Caco-2 (cell line): ENCODE measurements around the gene ERC2. TPM values are rescaled to one million over a fixed set of nuclear protein-coding genes. Genes with fewer than 3 reads are reported as not detected.

Source experiments
- BruUV-seq: library from RNA; stranded (reverse); fragments of 400-500 nt; replicated peaks from 2 replicates; lab custom pipeline; 2021; lab: Mats Ljungman, UMichigan
- CTCF ChIA-PET: fragments of 300-600 bp; sonication (Branson Sonifier 250); formaldehyde crosslinking; loops from one replicate; lab custom pipeline; 2022; ENCODE audit warnings: antibody characterized with exemption; lab: Charles Lee
- POLR2A ChIA-PET: fragments of 300-600 bp; sonication (Branson Sonifier 250); formaldehyde crosslinking; loops from one replicate; lab custom pipeline; 2022; ENCODE audit warnings: antibody characterized with exemption; lab: Charles Lee
- DNase-seq, 2 experiments: peaks; one replicate each; pipeline versions ENCODE4 v3.0.0 to v3.0.0-alpha.2; 2020 to 2022
- H3K27me3 ChIP-seq: replicated peaks from 2 replicates; pipeline ENCODE4 v1.6.0; 2011; ENCODE audit warnings: low read length; ENCODE audit not compliant: control insufficient read depth, insufficient read depth
- H3K36me3 ChIP-seq: 2 replicates; pipeline ENCODE4 v1.5.1; 2011; ENCODE audit warnings: low read length; ENCODE audit not compliant: control insufficient read depth, insufficient read depth
- H3K4me1 ChIP-seq: fragments of 250-450 bp; sonication (Bioruptor Pico); 2 replicates; pipeline ENCODE4 v1.5.1; 2020; ENCODE audit warnings: mild to moderate bottlenecking
- H3K4me3 ChIP-seq: 2 replicates; pipeline ENCODE4 v1.5.1; 2011; ENCODE audit warnings: low read depth, mild to moderate bottlenecking, control low read depth, low read length
- H3K9me3 ChIP-seq: fragments of 250-450 bp; sonication (Bioruptor Pico); 2 replicates; pipeline ENCODE4 v1.5.1; 2020; ENCODE audit warnings: mild to moderate bottlenecking, moderate library complexity
- H3K27ac Mint-ChIP-seq: one replicate; pipeline ENCODE4 v1.8.0; 2022; ENCODE audit warnings: mixed read lengths; ENCODE audit not compliant: unreplicated experiment
- H3K27me3 Mint-ChIP-seq: one replicate; pipeline ENCODE4 v1.8.0; 2022; ENCODE audit warnings: mixed read lengths; ENCODE audit not compliant: insufficient read depth, unreplicated experiment
- H3K36me3 Mint-ChIP-seq: one replicate; pipeline ENCODE4 v1.8.0; 2022; ENCODE audit warnings: mild to moderate bottlenecking, mixed read lengths; ENCODE audit not compliant: insufficient read depth, unreplicated experiment
- H3K4me1 Mint-ChIP-seq: one replicate; pipeline ENCODE4 v1.8.0; 2022; ENCODE audit warnings: low read depth, mixed read lengths; ENCODE audit not compliant: unreplicated experiment
- H3K4me3 Mint-ChIP-seq: one replicate; pipeline ENCODE4 v1.8.0; 2022; ENCODE audit warnings: mild to moderate bottlenecking, moderate library complexity, mixed read lengths; ENCODE audit not compliant: unreplicated experiment
- H3K9me3 Mint-ChIP-seq: one replicate; pipeline ENCODE4 v1.8.0; 2022; ENCODE audit warnings: mixed read lengths; ENCODE audit not compliant: unreplicated experiment
- CTCF ChIP-seq, 2 experiments: fragments of 200-600 bp in 1 of 2; IDR thresholded peaks; 1 replicate in 1 of 2; 2 replicates in 1 of 2; pipeline versions ENCODE4 v1.5.1 to v1.8.0; 2011 to 2022; ENCODE audit warnings: antibody characterized with exemption in 1 of 2, control low read depth in 1 of 2, inconsistent platforms in 1 of 2, low read depth in 1 of 2, low read length in 1 of 2, mild to moderate bottlenecking in 1 of 2, moderate library complexity in 1 of 2; ENCODE audit not compliant: insufficient read depth in 1 of 2, severe bottlenecking in 1 of 2, unreplicated experiment in 1 of 2
- intact Hi-C: fragments of 100-400 bp; cut with micrococcal nuclease; formaldehyde crosslinking; loops from one replicate; pipeline ENCODE4 v1.10.0; 2022; ENCODE audit not compliant: unreplicated experiment
- total RNA-seq: library from RNA; stranded (reverse); gene quantifications from 2 replicates; pipeline ENCODE4 v1.2.3, GENCODE V29; 2022

Gene ERC2
- total RNA-seq, 1 experiment from 2014 or later = 0.54 TPM

- POLR2A ChIA-PET = no interaction called here
- no peak overlapping the region for H3K27ac Mint-ChIP-seq
- peaks cover 17% of the 10 kb centered on the region for H3K36me3 Mint-ChIP-seq
- no peaks in the 10 kb centered on the region for H3K36me3 ChIP-seq
- H3K27me3 Mint-ChIP-seq = peaks cover 6% of the 10 kb centered on the region
- H3K27me3 ChIP-seq = no peaks in the 10 kb centered on the region
- CTCF ChIA-PET = interaction anchor here (0.9 to 1.2 kb wide), 2 partner anchors 168 to 238 kb away, joined by 4 to 8 read pairs; no protein-coding TSS in a partner anchor
- no TSS peak for BruUV-seq
- H3K4me1 Mint-ChIP-seq = no peaks in the 10 kb centered on the region
- intact Hi-C loops = no loop called here
- H3K4me1 ChIP-seq = peaks cover 7% of the 10 kb centered on the region; the same call in 1 of the 2 replicates
- no peaks in the 10 kb centered on the region for H3K9me3 ChIP-seq
- TF ChIP-seq CTCF (IDR thresholded peaks at IDR 0.05; ENCODE audit: insufficient read depth in 1 of 2, low read depth in 1 of 2, low read length in 1 of 2, severe bottlenecking in 1 of 2, unreplicated experiment in 1 of 2) = no peak
- no peak overlapping the region for H3K4me3 ChIP-seq
- no peak for DNase-seq
- no peaks in the 10 kb centered on the region for H3K9me3 Mint-ChIP-seq
- peak overlapping the region; percentile 90 for H3K4me3 Mint-ChIP-seq
These were observed 984.0 kb downstream of the ERC2 start for GRCh38 chr3:55484191-55484689.

GRCh38 chr3:55483196-55484095 lies 984.8 kb downstream of the ERC2 start:
- ChIA-PET POLR2A (no interaction called here), CTCF (no interaction called here)
- no TSS peak for BruUV-seq
- Mint-ChIP-seq H3K4me3 (no peak overlapping the region), H3K36me3 (peaks cover 17% of the 10 kb centered on the region), H3K27me3 (peaks cover 6% of the 10 kb centered on the region), H3K4me1 (no peaks in the 10 kb centered on the region), H3K27ac (no peak overlapping the region), H3K9me3 (no peaks in the 10 kb centered on the region)
- TF ChIP-seq CTCF (IDR thresholded peaks at IDR 0.05; ENCODE audit: insufficient read depth in 1 of 2, low read depth in 1 of 2, low read length in 1 of 2, severe bottlenecking in 1 of 2, unreplicated experiment in 1 of 2) = no peak
- intact Hi-C loops = no loop called here
- DNase-seq = no peak
- Histone ChIP-seq H3K9me3 (no peaks in the 10 kb centered on the region), H3K4me3 (no peak overlapping the region), H3K27me3 (no peaks in the 10 kb centered on the region), H3K36me3 (no peaks in the 10 kb centered on the region), H3K4me1 (peaks cover 7% of the 10 kb centered on the region; the same call in 1 of the 2 replicates)

- peaks cover 17% of the 10 kb centered on the region for H3K36me3 Mint-ChIP-seq
- CTCF ChIA-PET = no interaction called here
- intact Hi-C loops = no loop called here
These were observed 985.6 kb downstream of the ERC2 start for GRCh38 chr3:55482496-55483195.

More at GRCh38 chr3:55482496-55483195, 985.6 kb downstream of the ERC2 start:
- Histone ChIP-seq H3K9me3 (no peaks in the 10 kb centered on the region), H3K27me3 (no peaks in the 10 kb centered on the region), H3K4me1 (peaks cover 7% of the 10 kb centered on the region; the same call in 1 of the 2 replicates), H3K36me3 (no peaks in the 10 kb centered on the region), H3K4me3 (no peak overlapping the region)
- DNase-seq = no peak
- POLR2A ChIA-PET = no interaction called here
- BruUV-seq = no TSS peak
- Mint-ChIP-seq H3K27me3 (peaks cover 6% of the 10 kb centered on the region), H3K27ac (no peak overlapping the region), H3K9me3 (no peaks in the 10 kb centered on the region), H3K4me1 (no peaks in the 10 kb centered on the region), H3K4me3 (no peak overlapping the region)
- no peak for TF ChIP-seq CTCF (IDR thresholded peaks at IDR 0.05; ENCODE audit: insufficient read depth in 1 of 2, low read depth in 1 of 2, low read length in 1 of 2, severe bottlenecking in 1 of 2, unreplicated experiment in 1 of 2)
